ENCODE data around the gene DRP2.
"Not testable (repeated sequence)": the region's sequence is repeated elsewhere in the genome, so short reads cannot be mapped to it uniquely, and the experiment has no call there.

DNA sequence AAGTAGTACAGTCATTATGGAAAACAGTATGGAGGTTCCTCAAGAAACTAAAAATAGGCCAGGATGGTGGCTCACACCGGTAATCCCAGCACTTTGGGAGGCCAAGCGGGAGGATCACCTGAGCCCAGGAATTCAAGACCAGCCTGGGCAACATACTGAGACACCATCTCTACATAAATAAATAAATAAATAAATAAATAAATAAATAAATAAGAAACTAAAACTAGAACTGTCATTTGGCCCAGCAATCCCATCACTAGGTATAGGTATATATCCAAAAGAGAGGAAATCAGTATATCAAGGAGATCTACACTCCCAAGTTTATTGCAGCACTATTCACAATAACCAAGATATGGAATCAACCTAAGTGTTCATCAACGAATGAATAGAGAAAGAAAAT is 76.0 kb downstream of the DRP2 start:
- TF ChIP-seq, protein P1, sequence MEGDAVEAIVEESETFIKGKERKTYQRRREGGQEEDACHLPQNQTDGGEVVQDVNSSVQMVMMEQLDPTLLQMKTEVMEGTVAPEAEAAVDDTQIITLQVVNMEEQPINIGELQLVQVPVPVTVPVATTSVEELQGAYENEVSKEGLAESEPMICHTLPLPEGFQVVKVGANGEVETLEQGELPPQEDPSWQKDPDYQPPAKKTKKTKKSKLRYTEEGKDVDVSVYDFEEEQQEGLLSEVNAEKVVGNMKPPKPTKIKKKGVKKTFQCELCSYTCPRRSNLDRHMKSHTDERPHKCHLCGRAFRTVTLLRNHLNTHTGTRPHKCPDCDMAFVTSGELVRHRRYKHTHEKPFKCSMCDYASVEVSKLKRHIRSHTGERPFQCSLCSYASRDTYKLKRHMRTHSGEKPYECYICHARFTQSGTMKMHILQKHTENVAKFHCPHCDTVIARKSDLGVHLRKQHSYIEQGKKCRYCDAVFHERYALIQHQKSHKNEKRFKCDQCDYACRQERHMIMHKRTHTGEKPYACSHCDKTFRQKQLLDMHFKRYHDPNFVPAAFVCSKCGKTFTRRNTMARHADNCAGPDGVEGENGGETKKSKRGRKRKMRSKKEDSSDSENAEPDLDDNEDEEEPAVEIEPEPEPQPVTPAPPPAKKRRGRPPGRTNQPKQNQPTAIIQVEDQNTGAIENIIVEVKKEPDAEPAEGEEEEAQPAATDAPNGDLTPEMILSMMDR (IDR thresholded peaks at IDR 0.05; ENCODE audit: low read length) = not testable (repeated sequence)
- TF ChIP-seq EZH2 (IDR thresholded peaks at IDR 0.05; ENCODE audit: borderline replicate concordance, low read length) = not testable (repeated sequence)

Data from OCI-LY1 (cell line).